Measurements from ENCODE around the gene KIAA0040.

DNA sequence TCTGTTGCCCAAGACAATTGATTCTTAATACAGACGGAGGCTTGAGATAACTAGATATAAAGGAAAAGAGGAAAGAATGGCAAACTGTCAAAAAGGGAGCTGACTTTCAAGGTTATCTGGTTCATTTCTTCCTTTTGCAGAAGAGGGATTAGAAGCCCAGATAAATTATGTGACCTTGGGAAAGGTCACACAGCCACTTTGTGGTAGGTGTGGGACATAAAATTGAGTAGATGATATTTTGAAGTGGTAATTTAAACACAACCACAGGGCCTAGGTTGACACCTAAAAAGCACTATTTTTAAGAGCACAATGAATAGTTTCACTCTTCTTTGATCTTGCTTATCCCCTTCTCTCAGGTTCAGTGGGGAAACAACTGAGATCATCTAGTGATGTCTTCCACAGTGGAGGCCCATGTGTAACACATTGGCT is 16.9 kb upstream of the KIAA0040 start:
- TF ChIP-seq ZBTB49 (tag by site-specific recombination; IDR thresholded peaks at IDR 0.05; ENCODE audit: low read depth): no peak
- TF ChIP-seq CTCF (tag by site-specific recombination; IDR thresholded peaks at IDR 0.05): no peak
- no peak for TF ChIP-seq ZNF555 (tag by site-specific recombination; conservative IDR thresholded peaks at IDR 0.05)
- no peak for TF ChIP-seq MEIS1 (CRISPR knock-in tag; IDR thresholded peaks at IDR 0.05; ENCODE audit: borderline replicate concordance)
- no peak for TF ChIP-seq SP2 (tag by site-specific recombination; IDR thresholded peaks at IDR 0.05)
- TF ChIP-seq ZBTB26 (tag by site-specific recombination; optimal IDR thresholded peaks at IDR 0.05): no peak
- no peak for TF ChIP-seq REST (tag by site-specific recombination; IDR thresholded peaks at IDR 0.05)
- no peak for TF ChIP-seq ZNF670 (tag by site-specific recombination; IDR thresholded peaks at IDR 0.05; ENCODE audit: low read depth)
- no peak for TF ChIP-seq YY1 (tag by site-specific recombination; IDR thresholded peaks at IDR 0.05)
- TF ChIP-seq ZNF785 (tag by site-specific recombination; IDR thresholded peaks at IDR 0.05): no peak
- TF ChIP-seq AEBP2 (tag by site-specific recombination; IDR thresholded peaks at IDR 0.05; ENCODE audit: borderline replicate concordance): no peak
- TF ChIP-seq ZNF248 (tag by site-specific recombination; IDR thresholded peaks at IDR 0.05): no peak
- no peak for TF ChIP-seq ZNF155 (tag by site-specific recombination; IDR thresholded peaks at IDR 0.05)
- TF ChIP-seq KLF1 (tag by site-specific recombination; IDR thresholded peaks at IDR 0.05): no peak
